CD14-positive monocyte (primary cell): ENCODE measurements around the gene ENTPD2. TPM values are rescaled to one million over a fixed set of nuclear protein-coding genes. Genes with fewer than 3 reads are reported as not detected.

Source experiments
- DNase-seq, 3 donors: peaks; one replicate each; pipeline ENCODE4 v3.0.0-alpha.2; 2011 to 2022
- H2AFZ ChIP-seq: 2 replicates; pipeline ENCODE4 v1.6.0; 2012; ENCODE audit warnings: mild to moderate bottlenecking, low read depth, low read length, inconsistent platforms; ENCODE audit not compliant: insufficient read depth, poor library complexity, severe bottlenecking
- H3K27ac ChIP-seq, 2 donors: 1 replicate in 1 of 2; 2 replicates in 1 of 2; pipeline ENCODE4 v1.5.1; 2012 to 2013; ENCODE audit warnings: low read length in 2 of 2, control low read depth in 1 of 2, inconsistent platforms in 1 of 2, low read depth in 1 of 2, mild to moderate bottlenecking in 1 of 2
- H3K27me3 ChIP-seq, 2 donors: one replicate each; pipeline versions ENCODE4 v1.6.0 to v1.6.1; 2011 to 2013; ENCODE audit warnings: low read length in 2 of 2; ENCODE audit not compliant: control insufficient read depth in 2 of 2, insufficient read depth in 2 of 2
- H3K36me3 ChIP-seq, 2 donors: replicated peaks in 1 of 2; 1 replicate in 1 of 2; 2 replicates in 1 of 2; pipeline versions ENCODE4 v1.5.1 to v1.6.1; 2012 to 2013; ENCODE audit warnings: low read length in 2 of 2, control low read depth in 1 of 2, inconsistent platforms in 1 of 2, mild to moderate bottlenecking in 1 of 2; ENCODE audit not compliant: insufficient read depth in 2 of 2, control insufficient read depth in 1 of 2
- H3K4me1 ChIP-seq, 2 donors: 1 replicate in 1 of 2; 2 replicates in 1 of 2; pipeline versions ENCODE4 v1.5.1 to v1.6.1; 2012 to 2013; ENCODE audit warnings: low read length in 2 of 2, control low read depth in 1 of 2, inconsistent platforms in 1 of 2, mild to moderate bottlenecking in 1 of 2, moderate library complexity in 1 of 2; ENCODE audit not compliant: insufficient read depth in 2 of 2, control insufficient read depth in 1 of 2
- H3K4me2 ChIP-seq: replicated peaks from 2 replicates; pipeline ENCODE3; 2012; ENCODE audit warnings: low read length, moderate library complexity, mild to moderate bottlenecking; ENCODE audit not compliant: poor library complexity, severe bottlenecking; ENCODE audit errors: extremely low read depth
- H3K4me3 ChIP-seq, 3 experiments: fragments of 200-600 bp in 1 of 3; sonication (generic) in 1 of 3; replicated peaks in 1 of 3; 1 replicate in 2 of 3; 2 replicates in 1 of 3; pipeline ENCODE4 v1.5.1; 2011 to 2013; ENCODE audit warnings: low read length in 3 of 3, mild to moderate bottlenecking in 3 of 3, control low read depth in 2 of 3, low read depth in 2 of 3, inconsistent platforms in 1 of 3, moderate library complexity in 1 of 3
- H3K79me2 ChIP-seq: 2 replicates; pipeline ENCODE4 v1.6.0; 2012; ENCODE audit warnings: mild to moderate bottlenecking, control low read depth, inconsistent platforms, low read length, moderate library complexity; ENCODE audit not compliant: insufficient read depth
- H3K9ac ChIP-seq: 2 replicates; pipeline ENCODE4 v1.6.0; 2017; ENCODE audit warnings: low read length, mild to moderate bottlenecking; ENCODE audit not compliant: insufficient read depth, poor library complexity, severe bottlenecking
- H3K9me3 ChIP-seq, 2 donors: replicated peaks in 1 of 2; 1 replicate in 1 of 2; 2 replicates in 1 of 2; pipeline versions ENCODE4 v1.5.1 to v1.6.1; 2012 to 2013; ENCODE audit warnings: low read length in 2 of 2, control low read depth in 1 of 2; ENCODE audit not compliant: control insufficient read depth in 1 of 2, insufficient read depth in 1 of 2
- H4K20me1 ChIP-seq: 2 replicates; pipeline ENCODE4 v1.6.0; 2012; ENCODE audit warnings: mild to moderate bottlenecking, low read length, control low read depth, moderate library complexity; ENCODE audit not compliant: insufficient read depth
- H3K27ac Mint-ChIP-seq, 7 donors: one replicate each; pipeline ENCODE4 v1.8.0; 2020; ENCODE audit warnings: mild to moderate bottlenecking in 7 of 7, mixed read lengths in 7 of 7, moderate library complexity in 6 of 7, inconsistent platforms in 2 of 7
- H3K27me3 Mint-ChIP-seq, 3 donors: one replicate each; pipeline ENCODE4 v1.8.0; 2021 to 2022; ENCODE audit warnings: low read depth in 3 of 3, mild to moderate bottlenecking in 3 of 3, mixed read lengths in 3 of 3, moderate library complexity in 3 of 3, inconsistent platforms in 1 of 3
- H3K36me3 Mint-ChIP-seq, 2 donors: one replicate each; pipeline ENCODE4 v1.8.0; 2020; ENCODE audit warnings: mixed read lengths in 2 of 2, inconsistent platforms in 1 of 2, mild to moderate bottlenecking in 1 of 2
- H3K4me1 Mint-ChIP-seq: one replicate; pipeline ENCODE4 v1.8.0; 2020; ENCODE audit warnings: mild to moderate bottlenecking, mixed read lengths
- H3K4me3 Mint-ChIP-seq, 2 donors: one replicate each; pipeline ENCODE4 v1.8.0; 2020; ENCODE audit warnings: mild to moderate bottlenecking in 2 of 2, mixed read lengths in 2 of 2, moderate library complexity in 1 of 2
- H3K9me3 Mint-ChIP-seq, 7 donors: one replicate each; pipeline ENCODE4 v1.8.0; 2020 to 2022; ENCODE audit warnings: mixed read lengths in 7 of 7, mild to moderate bottlenecking in 6 of 7, moderate library complexity in 6 of 7, inconsistent platforms in 2 of 7
- CTCF ChIP-seq: fragments of 200-600 bp; IDR thresholded peaks from one replicate; pipeline ENCODE4 v1.8.0; 2022; ENCODE audit warnings: antibody characterized with exemption, mild to moderate bottlenecking
- WGBS: methylation state at CpG from one replicate; pipeline ENCODE4 v1.1.5; 2013; ENCODE audit warnings: missing lambda C conversion rate; ENCODE audit not compliant: insufficient coverage; 5-methylcytosine and 5-hydroxymethylcytosine counted together
- intact Hi-C, 2 donors: fragments of 100-400 bp; cut with micrococcal nuclease; formaldehyde crosslinking; loops; one replicate each; pipeline versions ENCODE4 v1.15.0 to v1.15.1; 2023
- polyA plus RNA-seq, 3 donors: library from polyadenylated mRNA; depleted of rRNA in 1 of 3; unstranded in 2 of 3; stranded (reverse) in 1 of 3; fragments of 300-500 nt in 2 of 3; fragments of >200 nt in 1 of 3; fragmentation: Illumina TruSeq in 2 of 3; gene quantifications; 1 replicate in 2 of 3; 2 replicates in 1 of 3; pipeline ENCODE4 v1.2.3, GENCODE V29; 2012 to 2021

ENTPD2 gene
- polyA plus RNA-seq, 3 donors, result not detected

GRCh38 chr9:137017791-137018497, 35.9 kb downstream of the ENTPD2 start:
- H2AFZ ChIP-seq, result no peak overlapping the region
- no peaks in the 10 kb centered on the region for H3K27me3 ChIP-seq
- Mint-ChIP-seq H3K36me3 (peaks cover 5 to 23% of the 10 kb centered on the region in 2 donors), H3K4me3 (no peak overlapping the region), H3K4me1 (peaks cover 2% of the 10 kb centered on the region), H3K27ac (no peak overlapping the region), H3K9me3 (peaks cover 0 to 8% (median 3%) of the 10 kb centered on the region in 7 donors), H3K27me3 (peaks cover 0 to 2% (median 0%) of the 10 kb centered on the region in 3 donors)
- H3K9ac ChIP-seq, result no peak overlapping the region
- no peaks in the 10 kb centered on the region for H3K9me3 ChIP-seq
- TF ChIP-seq CTCF, result no peak
- H3K4me2 ChIP-seq, result no peak overlapping the region
- no peaks in the 10 kb centered on the region for H4K20me1 ChIP-seq
- intact Hi-C loops, result no loop called here
- H3K4me3 ChIP-seq, result no peak overlapping the region
- no peaks in the 10 kb centered on the region for H3K79me2 ChIP-seq
- WGBS, result 92% methylated on average over 28 of the region's 45 CpGs
- H3K27ac ChIP-seq, result no peak overlapping the region
- DNase-seq, result no peak
- peaks cover 0 to 3% of the 10 kb centered on the region in 2 donors for H3K36me3 ChIP-seq
- peaks cover 4 to 6% of the 10 kb centered on the region in 2 donors for H3K4me1 ChIP-seq

GRCh38 chr9:137017071-137017470, 36.8 kb downstream of the ENTPD2 start:
- Mint-ChIP-seq H3K36me3 (peaks cover 5 to 27% of the 10 kb centered on the region in 2 donors), H3K9me3 (peaks cover 0 to 8% (median 3%) of the 10 kb centered on the region in 7 donors), H3K4me3 (no peak overlapping the region), H3K4me1 (no peaks in the 10 kb centered on the region), H3K27me3 (peaks cover 0 to 2% (median 2%) of the 10 kb centered on the region in 3 donors), H3K27ac (no peak overlapping the region)
- peaks cover 0 to 3% of the 10 kb centered on the region in 2 donors for H3K36me3 ChIP-seq
- H3K27ac ChIP-seq, result no peak overlapping the region
- no peaks in the 10 kb centered on the region for H4K20me1 ChIP-seq
- H2AFZ ChIP-seq, result no peak overlapping the region
- H3K27me3 ChIP-seq, result no peaks in the 10 kb centered on the region
- WGBS, result 98% methylated on average over 28 of the region's 28 CpGs
- intact Hi-C loops, result no loop called here
- H3K79me2 ChIP-seq, result no peaks in the 10 kb centered on the region
- DNase-seq, result no peak
- peaks cover 0 to under 1% of the 10 kb centered on the region in 2 donors for H3K4me1 ChIP-seq
- TF ChIP-seq CTCF, result no peak
- no peak overlapping the region for H3K9ac ChIP-seq
- no peak overlapping the region for H3K4me2 ChIP-seq
- no peaks in the 10 kb centered on the region for H3K9me3 ChIP-seq
- no peak overlapping the region for H3K4me3 ChIP-seq
